Endothelial cell of umbilical vein (primary cell): Measurements from ENCODE around the gene FXYD6. TPM values are rescaled to one million over a fixed set of nuclear protein-coding genes. Genes with fewer than 3 reads are reported as not detected.

Experiments used
- BruUV-seq: library from RNA; stranded (reverse); fragments of 400-500 nt; replicated peaks from 2 replicates; lab custom pipeline; 2021; lab: Mats Ljungman, UMichigan
- CTCF ChIA-PET: fragments of 300-600, 350-600 bp; sonication (Branson Sonifier 250); formaldehyde crosslinking; loops from one replicate; lab custom pipeline; 2021; ENCODE audit warnings: antibody characterized with exemption, inconsistent platforms; lab: Charles Lee
- POLR2A ChIA-PET: fragments of 300-600, 350-600 bp; sonication (Branson Sonifier 250); formaldehyde crosslinking; loops from one replicate; lab custom pipeline; 2021; ENCODE audit warnings: antibody characterized with exemption, inconsistent platforms; lab: Charles Lee
- DNase-seq: peaks from one replicate; pipeline ENCODE4 v3.0.0-alpha.2; 2011; ENCODE audit warnings: low read depth, low spot score
- FAIRE-seq: peaks from 2 replicates; lab custom pipeline; 2011; peaks lifted over from hg19 to GRCh38; lab: Jason Lieb, UNC
- H2AFZ ChIP-seq: 2 replicates; pipeline ENCODE4 v1.6.0; 2012; ENCODE audit warnings: low read depth, low read length, control low read depth, inconsistent platforms
- H3K27ac ChIP-seq: 2 replicates; pipeline ENCODE4 v1.5.1; 2011; ENCODE audit warnings: low read depth, mild to moderate bottlenecking, control low read depth, low read length, moderate library complexity; ENCODE audit not compliant: insufficient read depth
- H3K27me3 ChIP-seq, 2 experiments: 2 replicates each; pipeline versions ENCODE4 v1.6.0 to v1.6.1; 2011; ENCODE audit warnings: low read length in 2 of 2, mixed read lengths in 1 of 2; ENCODE audit not compliant: control insufficient read depth in 2 of 2, insufficient read depth in 2 of 2
- H3K36me3 ChIP-seq, 2 experiments: 2 replicates in 1 of 2; 3 replicates in 1 of 2; pipeline ENCODE4 v1.5.1; 2011; ENCODE audit warnings: low read length in 2 of 2, mild to moderate bottlenecking in 1 of 2, moderate library complexity in 1 of 2; ENCODE audit not compliant: control insufficient read depth in 2 of 2, insufficient read depth in 2 of 2; ENCODE audit errors: extremely low read depth in 1 of 2
- H3K4me1 ChIP-seq: 3 replicates; pipeline ENCODE4 v1.5.1; 2011; ENCODE audit warnings: mild to moderate bottlenecking, low read length; ENCODE audit not compliant: control insufficient read depth, insufficient read depth; ENCODE audit errors: extremely low read depth
- H3K4me2 ChIP-seq: 2 replicates; pipeline ENCODE4 v1.6.1; 2011; ENCODE audit warnings: low read length, control low read depth, mixed read lengths; ENCODE audit not compliant: insufficient read depth
- H3K4me3 ChIP-seq, 3 experiments: fragments of 200-600 bp in 1 of 3; sonication (generic), shearing (Covaris generic) in 1 of 3; replicated peaks in 1 of 3; 2 replicates each; pipeline ENCODE4 v1.5.1; 2011 to 2016; ENCODE audit warnings: control low read depth in 3 of 3, low read length in 3 of 3, mild to moderate bottlenecking in 2 of 3, inconsistent platforms in 1 of 3, low read depth in 1 of 3, moderate library complexity in 1 of 3; ENCODE audit not compliant: insufficient read depth in 1 of 3
- H3K79me2 ChIP-seq: 2 replicates; pipeline ENCODE4 v1.6.0; 2012; ENCODE audit warnings: low read length, inconsistent platforms; ENCODE audit not compliant: control insufficient read depth, insufficient read depth
- H3K9ac ChIP-seq: replicated peaks from 2 replicates; pipeline ENCODE3; 2011; ENCODE audit warnings: low read length, control low read depth; ENCODE audit not compliant: insufficient read depth; ENCODE audit errors: extremely low read depth
- H3K9me1 ChIP-seq: replicated peaks from 3 replicates; pipeline ENCODE4 v1.6.0; 2011; ENCODE audit warnings: mild to moderate bottlenecking, low read length; ENCODE audit not compliant: control insufficient read depth, insufficient read depth; ENCODE audit errors: extremely low read depth
- H3K9me3 ChIP-seq: replicated peaks from 2 replicates; pipeline ENCODE4 v1.5.1; 2012; ENCODE audit warnings: low read length, inconsistent platforms; ENCODE audit not compliant: control insufficient read depth, insufficient read depth
- H4K20me1 ChIP-seq: replicated peaks from 2 replicates; pipeline ENCODE3; 2011; ENCODE audit warnings: mild to moderate bottlenecking, low read length; ENCODE audit not compliant: control insufficient read depth, insufficient read depth; ENCODE audit errors: extremely low read depth
- CTCF ChIP-seq, 2 donors: IDR thresholded peaks; 1 replicate in 1 of 2; 2 replicates in 1 of 2; pipeline ENCODE4 v1.5.1; 2011; ENCODE audit warnings: low read length in 2 of 2, mild to moderate bottlenecking in 2 of 2, moderate library complexity in 2 of 2, control low read depth in 1 of 2, inconsistent platforms in 1 of 2, low read depth in 1 of 2; ENCODE audit not compliant: insufficient read depth in 1 of 2; ENCODE audit errors: extremely low read depth in 1 of 2
- FOS ChIP-seq: IDR thresholded peaks from 2 replicates; pipeline ENCODE4 v1.6.1; 2011; ENCODE audit warnings: mild to moderate bottlenecking, low read length, moderate library complexity, borderline replicate concordance; ENCODE audit not compliant: insufficient read depth
- GATA2 ChIP-seq: IDR thresholded peaks from 2 replicates; pipeline ENCODE4 v1.7.0; 2011; ENCODE audit warnings: low read depth, mild to moderate bottlenecking, moderate library complexity, mixed read lengths, low read length; ENCODE audit not compliant: insufficient read length, insufficient read depth
- JUN ChIP-seq: IDR thresholded peaks from 2 replicates; pipeline ENCODE4 v1.6.1; 2011; ENCODE audit warnings: borderline replicate concordance, low read depth; ENCODE audit not compliant: insufficient read length, insufficient read depth
- MAX ChIP-seq: IDR thresholded peaks from 2 replicates; pipeline ENCODE4 v1.6.1; 2011; ENCODE audit not compliant: insufficient read depth, insufficient read length
- MYC ChIP-seq: IDR thresholded peaks from one replicate; pipeline ENCODE4 v1.6.1; 2011; ENCODE audit warnings: mild to moderate bottlenecking, low read depth, low read length
- POLR2AphosphoS5 ChIP-seq: IDR thresholded peaks from 2 replicates; pipeline ENCODE4 v1.6.1; 2012; ENCODE audit warnings: low read depth, mild to moderate bottlenecking, control low read depth, low read length, moderate library complexity; ENCODE audit not compliant: insufficient read depth
- dilution Hi-C: fragments of 300-500 bp; cut with MboI; formaldehyde crosslinking; loops from one replicate; pipeline ENCODE4 v1.15.0; 2019; ENCODE audit warnings: low sequenced_read_pairs; ENCODE audit not compliant: extremely low pct_ligation_motif_present
- intact Hi-C: fragments of 100-400 bp; cut with micrococcal nuclease; formaldehyde crosslinking; loops from one replicate; pipeline ENCODE4 v1.10.0; 2022
- polyA plus RNA-seq, 4 experiments: library from polyadenylated mRNA; depleted of rRNA in 3 of 4; stranded (reverse) in 3 of 4; unstranded in 1 of 4; fragments of >200 nt; gene quantifications; 2 replicates each; pipeline versions ENCODE4 v1.2.1 to v1.2.3, GENCODE V29; 2011 to 2012; ENCODE audit warnings: missing spikeins in 1 of 4
- total RNA-seq: library from RNA; stranded (reverse); gene quantifications from 2 replicates; pipeline ENCODE4 v1.2.3, GENCODE V29; 2021

The FXYD6 gene
- total and polyA plus RNA-seq, 2 donors (not counting 3 experiments of a cell fraction or from before 2014, with no cell fraction given), result 1.4 to 8.7 TPM

- no peak for FAIRE-seq
Measured at GRCh38 chr11:117855186-117855845, 21.1 kb downstream of the FXYD6 start.

More at GRCh38 chr11:117855186-117855845, 21.1 kb downstream of the FXYD6 start:
- Histone ChIP-seq H2AFZ (no peak overlapping the region), H3K4me1 (no peaks in the 10 kb centered on the region), H3K36me3 (no peaks in the 10 kb centered on the region), H3K9me3 (no peaks in the 10 kb centered on the region), H3K4me2 (no peak overlapping the region), H3K27ac (no peak overlapping the region), H3K9ac (no peak overlapping the region), H3K9me1 (no peaks in the 10 kb centered on the region), H3K79me2 (no peaks in the 10 kb centered on the region), H3K27me3 (peaks cover 3 to 12% of the 10 kb centered on the region in 2 experiments), H4K20me1 (no peaks in the 10 kb centered on the region), H3K4me3 (no peak overlapping the region)
- DNase-seq, result no peak
- no TSS peak for BruUV-seq
- intact Hi-C loops (no loop called here), dilution Hi-C loops (no loop called here)
- ChIA-PET CTCF (interaction anchor here (1.8 kb wide), 1 partner anchor 91 kb away, joined by 8 read pairs; no protein-coding TSS in a partner anchor), POLR2A (no interaction called here)
- TF ChIP-seq GATA2 (no peak), MYC (no peak), MAX (no peak), POLR2AphosphoS5 (no peak), FOS (no peak), JUN (no peak), CTCF (IDR thresholded peaks at IDR 0.05; ENCODE audit: extremely low read depth in 1 of 2, insufficient read depth in 1 of 2, low read depth in 1 of 2, low read length in 2 of 2) (no peak)
